ENCODE data around the gene PJA2. TPM values are rescaled to one million over a fixed set of nuclear protein-coding genes. Genes with fewer than 3 reads are reported as not detected.

The PJA2 gene
- polyA plus RNA-seq, 3 donors = 36.2 to 74.1 (median 49.7) TPM

DNA sequence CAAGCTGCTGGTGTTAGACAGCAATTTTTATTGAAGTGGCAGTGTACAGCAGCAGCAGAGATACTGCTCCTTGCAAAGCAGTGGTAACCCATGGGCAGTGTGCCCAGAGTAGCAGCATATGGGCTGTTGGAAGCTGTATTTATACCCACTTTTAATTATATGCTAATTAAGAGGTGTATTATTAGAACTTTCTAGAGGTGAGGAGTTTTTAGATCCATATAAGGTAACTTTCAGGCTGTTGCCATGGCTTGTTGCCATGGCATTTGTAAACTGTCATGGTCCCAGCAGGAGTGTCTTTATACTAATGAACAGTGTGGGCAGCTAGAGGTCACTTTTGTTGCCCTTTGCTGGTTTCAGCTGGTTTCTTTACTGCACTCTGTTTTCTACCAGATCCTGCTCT is 3.7 kb upstream of the PJA2 start:
- peaks cover 5 to 14% of the 10 kb centered on the region in 2 donors for H3K4me1 ChIP-seq (ENCODE audit: control insufficient read depth in 1 of 2, insufficient read depth in 2 of 2, low read length in 2 of 2)
- H3K9me3 ChIP-seq (replicated peaks in 1 of 2; ENCODE audit: control insufficient read depth in 1 of 2, insufficient read depth in 1 of 2, low read length in 2 of 2) = no peaks in the 10 kb centered on the region
- Mint-ChIP-seq H3K27ac (peak overlapping the region in 1 of 7 donors; percentile 24), H3K36me3 (no peaks in the 10 kb centered on the region), H3K4me3 (no peak overlapping the region), H3K27me3 (ENCODE audit: low read depth in 3 of 3) (peaks cover 0 to under 1% (median 0%) of the 10 kb centered on the region in 3 donors), H3K4me1 (peaks cover 13% of the 10 kb centered on the region), H3K9me3 (peaks cover 0 to 8% (median 3%) of the 10 kb centered on the region in 7 donors)
- peak overlapping the region; percentile 48 for H2AFZ ChIP-seq (ENCODE audit: insufficient read depth, low read depth, low read length, poor library complexity, severe bottlenecking)
- no peak overlapping the region for H3K27ac ChIP-seq (ENCODE audit: low read depth in 1 of 2, low read length in 2 of 2)
- no peak overlapping the region for H3K4me2 ChIP-seq (replicated peaks; ENCODE audit: extremely low read depth, low read length, poor library complexity, severe bottlenecking)
- H3K9ac ChIP-seq (ENCODE audit: insufficient read depth, low read length, poor library complexity, severe bottlenecking) = no peak overlapping the region
- DNase-seq = no peak
- H3K4me3 ChIP-seq (replicated peaks in 1 of 3; ENCODE audit: low read depth in 2 of 3, low read length in 3 of 3) = no peak overlapping the region
- H3K79me2 ChIP-seq (ENCODE audit: insufficient read depth, low read length) = peaks cover 11% of the 10 kb centered on the region
- no peak for TF ChIP-seq CTCF (IDR thresholded peaks at IDR 0.05)
- intact Hi-C loops (cut with micrococcal nuclease) = loop anchor here in 1 of 2 donors (10.0 kb wide), 2 partner anchors 271 to 669 kb away; partner anchors contain the start of genes FER and MAN2A1
- no peaks in the 10 kb centered on the region for H3K36me3 ChIP-seq (replicated peaks in 1 of 2; ENCODE audit: control insufficient read depth in 1 of 2, insufficient read depth in 2 of 2, low read length in 2 of 2)
- no peaks in the 10 kb centered on the region for H3K27me3 ChIP-seq (ENCODE audit: control insufficient read depth in 2 of 2, insufficient read depth in 2 of 2, low read length in 2 of 2)
- peaks cover 2% of the 10 kb centered on the region for H4K20me1 ChIP-seq (ENCODE audit: insufficient read depth, low read length)

DNA sequence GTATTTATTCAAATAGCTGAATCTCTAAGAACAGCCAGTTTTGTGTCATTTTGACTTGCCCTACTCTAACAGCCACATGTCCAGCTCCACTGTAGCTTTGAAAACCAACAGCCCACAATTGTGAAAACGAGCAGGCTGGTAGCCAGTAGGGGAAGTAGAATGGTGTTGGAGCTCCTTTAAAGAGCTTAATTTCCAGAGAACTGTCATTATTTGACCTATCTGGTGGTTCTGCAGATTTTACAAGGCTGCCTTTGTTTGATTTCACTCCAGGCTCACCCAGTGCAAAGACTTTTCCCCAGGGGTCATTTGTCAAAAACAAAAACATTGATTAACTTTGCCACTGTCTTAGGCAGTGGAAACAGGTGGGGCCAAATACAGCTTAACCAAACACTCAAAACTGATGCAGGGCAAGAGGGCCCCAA is 3.2 kb upstream of the PJA2 start:
- H3K36me3 ChIP-seq (replicated peaks in 1 of 2; ENCODE audit: control insufficient read depth in 1 of 2, insufficient read depth in 2 of 2, low read length in 2 of 2) = no peaks in the 10 kb centered on the region
- peaks cover 5 to 19% of the 10 kb centered on the region in 2 donors for H3K4me1 ChIP-seq (ENCODE audit: control insufficient read depth in 1 of 2, insufficient read depth in 2 of 2, low read length in 2 of 2)
- Mint-ChIP-seq H3K4me1 (peaks cover 17% of the 10 kb centered on the region), H3K9me3 (peaks cover 0 to 8% (median 3%) of the 10 kb centered on the region in 7 donors), H3K4me3 (no peak overlapping the region), H3K27me3 (ENCODE audit: low read depth in 3 of 3) (no peaks in the 10 kb centered on the region), H3K36me3 (no peaks in the 10 kb centered on the region), H3K27ac (peak overlapping the region in 1 of 7 donors; percentile 24)
- H3K4me3 ChIP-seq (replicated peaks in 1 of 3; ENCODE audit: low read depth in 2 of 3, low read length in 3 of 3) = no peak overlapping the region
- no peak for TF ChIP-seq CTCF (IDR thresholded peaks at IDR 0.05)
- WGBS (ENCODE audit: insufficient coverage) = no CpG with 5 or more reads among the region's 1 CpG
- H3K79me2 ChIP-seq (ENCODE audit: insufficient read depth, low read length) = peaks cover 15% of the 10 kb centered on the region
- intact Hi-C loops (cut with micrococcal nuclease) = loop anchor here in 1 of 2 donors (10.0 kb wide), 2 partner anchors 272 to 668 kb away; partner anchors contain the start of genes FER and MAN2A1
- H2AFZ ChIP-seq (ENCODE audit: insufficient read depth, low read depth, low read length, poor library complexity, severe bottlenecking) = peak overlapping the region; percentile 48
- H3K9ac ChIP-seq (ENCODE audit: insufficient read depth, low read length, poor library complexity, severe bottlenecking) = no peak overlapping the region
- peaks cover 7% of the 10 kb centered on the region for H4K20me1 ChIP-seq (ENCODE audit: insufficient read depth, low read length)
- H3K27ac ChIP-seq (ENCODE audit: low read depth in 1 of 2, low read length in 2 of 2) = no peak overlapping the region
- no peaks in the 10 kb centered on the region for H3K27me3 ChIP-seq (ENCODE audit: control insufficient read depth in 2 of 2, insufficient read depth in 2 of 2, low read length in 2 of 2)
- no peaks in the 10 kb centered on the region for H3K9me3 ChIP-seq (replicated peaks in 1 of 2; ENCODE audit: control insufficient read depth in 1 of 2, insufficient read depth in 1 of 2, low read length in 2 of 2)
- H3K4me2 ChIP-seq (replicated peaks; ENCODE audit: extremely low read depth, low read length, poor library complexity, severe bottlenecking) = no peak overlapping the region
- no peak for DNase-seq

All from CD14-positive monocyte (primary cell).